DND-41 (cell line): ENCODE data around the gene SLC24A3.

ENCODE experiments used
- CTCF ChIP-seq: IDR thresholded peaks from 2 replicates; pipeline ENCODE4 v1.5.1; 2012; ENCODE audit warnings: borderline replicate concordance, low read length, moderate library complexity, mild to moderate bottlenecking; ENCODE audit not compliant: poor library complexity, severe bottlenecking; ENCODE audit errors: extremely low read depth
- EZH2 ChIP-seq: IDR thresholded peaks from 3 replicates; pipeline ENCODE4 v1.6.1; 2012; ENCODE audit warnings: borderline replicate concordance, low read depth, mild to moderate bottlenecking, moderate library complexity, low read length, inconsistent platforms; ENCODE audit not compliant: severe bottlenecking

- TF ChIP-seq CTCF (no peak), EZH2 (no peak)
Observed at GRCh38 chr20:19761841-19762240, 549.4 kb downstream of the SLC24A3 start.
